Measurements from ENCODE around the gene CCDC85B. TPM values are rescaled to one million over a fixed set of nuclear protein-coding genes. Genes with fewer than 3 reads are reported as not detected.

Gene CCDC85B
- polyA plus RNA-seq, 3 donors = 6.7 to 8.3 (median 8.0) TPM

GRCh38 chr11:65925397-65925796, 34.9 kb downstream of the CCDC85B start:
- DNase-seq (ENCODE audit: low read depth in 3 of 3, low spot score in 2 of 3) = no peak

GRCh38 chr11:65927904-65928397, 37.5 kb downstream of the CCDC85B start:
- DNase-seq (ENCODE audit: low read depth in 3 of 3, low spot score in 2 of 3) = no peak

- DNase-seq (ENCODE audit: low read depth in 3 of 3, low spot score in 2 of 3) = no peak
Observed at GRCh38 chr11:65928667-65929066, 38.2 kb downstream of the CCDC85B start.

- no peak for DNase-seq (ENCODE audit: low read depth in 3 of 3, low spot score in 2 of 3)
Observed at GRCh38 chr11:65931773-65932557, 41.5 kb downstream of the CCDC85B start.

GRCh38 chr11:65932558-65932919, 42.1 kb downstream of the CCDC85B start:
- no peak for DNase-seq (ENCODE audit: low read depth in 3 of 3, low spot score in 2 of 3)

GRCh38 chr11:65934014-65934413, 43.5 kb downstream of the CCDC85B start:
- DNase-seq (ENCODE audit: low read depth in 3 of 3, low spot score in 2 of 3) = no peak

GRCh38 chr11:65937766-65938165, 47.3 kb downstream of the CCDC85B start:
- DNase-seq (ENCODE audit: low read depth in 3 of 3, low spot score in 2 of 3) = no peak

Other genes starting within 250 kb of the CCDC85B start
- gene RELA, start 227.8 kb upstream of the CCDC85B start, polyA plus RNA-seq (ENCODE audit: insufficient read length in 3 of 3) = 10 to 100 TPM; 42.6 to 47.1 (median 44.2) TPM
- gene KAT5, start 178.4 kb upstream of the CCDC85B start, polyA plus RNA-seq (ENCODE audit: insufficient read length in 3 of 3) = 10 to 100 TPM; 64.9 to 72.9 (median 69.0) TPM
- gene RNASEH2C, start 169.9 kb upstream of the CCDC85B start, polyA plus RNA-seq (ENCODE audit: insufficient read length in 3 of 3) = 10 to 100 TPM; 28.3 to 39.1 (median 35.1) TPM
- 1 to 10 TPM; 5.3 to 6.3 (median 5.5) TPM for gene AP5B1, start 109.7 kb upstream of the CCDC85B start, polyA plus RNA-seq (ENCODE audit: insufficient read length in 3 of 3)
- gene OVOL1, start 103.6 kb upstream of the CCDC85B start, polyA plus RNA-seq (ENCODE audit: insufficient read length in 3 of 3) = 10 to 100 TPM in 2 of 3 donors, 1 to 10 TPM in 1; 9.3 to 12.8 (median 12.6) TPM
- gene SNX32, start 56.7 kb upstream of the CCDC85B start, polyA plus RNA-seq (ENCODE audit: insufficient read length in 3 of 3) = 1 to 10 TPM; 1.3 to 2.7 (median 1.6) TPM
- 100 to 1,000 TPM; 744 to 846 (median 760) TPM for gene CFL1, start 32.5 kb upstream of the CCDC85B start, polyA plus RNA-seq (ENCODE audit: insufficient read length in 3 of 3)
- 10 to 100 TPM; 43.5 to 50.8 (median 48.1) TPM for gene MUS81, start 30.2 kb upstream of the CCDC85B start, polyA plus RNA-seq (ENCODE audit: insufficient read length in 3 of 3)
- 10 to 100 TPM; 95.8 to 98.0 (median 96.3) TPM for gene EFEMP2, start 17.9 kb upstream of the CCDC85B start, polyA plus RNA-seq (ENCODE audit: insufficient read length in 3 of 3)
- 1 to 10 TPM; 1.0 to 1.2 (median 1.2) TPM for gene CTSW, start 10.8 kb upstream of the CCDC85B start, polyA plus RNA-seq (ENCODE audit: insufficient read length in 3 of 3)
- 10 to 100 TPM; 90.0 to 97.3 (median 94.2) TPM for gene FIBP, start 2.2 kb upstream of the CCDC85B start, polyA plus RNA-seq (ENCODE audit: insufficient read length in 3 of 3)
- gene FOSL1, start 9.7 kb downstream of the CCDC85B start, polyA plus RNA-seq (ENCODE audit: insufficient read length in 3 of 3) = under 1 TPM in 1 of 3 donors, not detected in 2; 0.11 TPM
- 10 to 100 TPM; 33.8 to 38.1 (median 36.0) TPM for gene C11orf68, start 28.4 kb downstream of the CCDC85B start, polyA plus RNA-seq (ENCODE audit: insufficient read length in 3 of 3)
- gene DRAP1, start 28.8 kb downstream of the CCDC85B start, polyA plus RNA-seq (ENCODE audit: insufficient read length in 3 of 3) = 10 to 100 TPM; 65.8 to 84.6 (median 75.8) TPM
- gene TSGA10IP, start 54.8 kb downstream of the CCDC85B start, polyA plus RNA-seq (ENCODE audit: insufficient read length in 3 of 3) = not detected
- gene SART1, start 71.1 kb downstream of the CCDC85B start, polyA plus RNA-seq (ENCODE audit: insufficient read length in 3 of 3) = 10 to 100 TPM; 42.9 to 43.7 (median 43.2) TPM
- gene EIF1AD, start 111.5 kb downstream of the CCDC85B start, polyA plus RNA-seq (ENCODE audit: insufficient read length in 3 of 3) = 10 to 100 TPM; 25.8 to 31.3 (median 29.9) TPM
- 100 to 1,000 TPM; 263 to 275 (median 271) TPM for gene BANF1, start 111.8 kb downstream of the CCDC85B start, polyA plus RNA-seq (ENCODE audit: insufficient read length in 3 of 3)
- not detected for gene CST6, start 121.3 kb downstream of the CCDC85B start, polyA plus RNA-seq (ENCODE audit: insufficient read length in 3 of 3)
- gene CATSPER1, start 135.8 kb downstream of the CCDC85B start, polyA plus RNA-seq (ENCODE audit: insufficient read length in 3 of 3) = not detected
- gene GAL3ST3, start 158.5 kb downstream of the CCDC85B start, polyA plus RNA-seq (ENCODE audit: insufficient read length in 3 of 3) = 1 to 10 TPM; 4.0 to 4.6 (median 4.0) TPM
- gene SF3B2, start 161.7 kb downstream of the CCDC85B start, polyA plus RNA-seq (ENCODE audit: insufficient read length in 3 of 3) = 100 to 1,000 TPM; 255 to 281 (median 256) TPM
- 10 to 100 TPM; 44.0 to 50.8 (median 45.6) TPM for gene PACS1, start 179.6 kb downstream of the CCDC85B start, polyA plus RNA-seq (ENCODE audit: insufficient read length in 3 of 3)